K562 (cell line): ENCODE data around the gene ZNF426. TPM values are rescaled to one million over a fixed set of nuclear protein-coding genes. Genes with fewer than 3 reads are reported as not detected.
A peak's percentile ranks its signal among the peaks of the same experiment; 100 is the strongest.

Source experiments
- ATAC-seq: fragments of 200-7000 bp; cut with Tn5 transposase; 3 replicates; pipeline ENCODE4 v1.9.1; 2020; ENCODE audit warnings: moderate library complexity
- Bru-seq: library from RNA; stranded (reverse); fragments of 400-500 nt; gene quantifications from one replicate; lab custom pipeline; 2021; lab: Mats Ljungman, UMichigan
- BruChase-seq, 2 experiments: library from RNA; stranded (reverse); fragments of 400-500 nt; gene quantifications; one replicate each; lab custom pipeline; 2021; lab: Mats Ljungman, UMichigan
- BruUV-seq: library from RNA; stranded (reverse); fragments of 400-500 nt; replicated peaks from 2 replicates; lab custom pipeline; 2021; lab: Mats Ljungman, UMichigan
- CTCF ChIA-PET: fragments of 300-600 bp; formaldehyde crosslinking; extraction: SDS; loops from one replicate; lab custom pipeline; 2021; ENCODE audit warnings: low intra/inter-chr PET ratio; lab: Yijun Ruan, JAX
- POLR2A ChIA-PET: fragments of 300-600, 350-650 bp; sonication (Branson Sonifier 250); formaldehyde crosslinking; extraction: SDS; loops from one replicate; lab custom pipeline; 2021; ENCODE audit warnings: antibody characterized with exemption, inconsistent platforms; lab: Yijun Ruan, JAX
- DNase-seq, 4 experiments: peaks; one replicate each; pipeline versions ENCODE4 v3.0.0 to v3.0.0-alpha.2; 2011 to 2018; ENCODE audit warnings: low spot score in 3 of 4, mixed read lengths in 3 of 4; ENCODE audit errors: extremely low read depth in 1 of 4
- FAIRE-seq: peaks from 2 replicates; lab custom pipeline; 2011; peaks lifted over from hg19 to GRCh38; lab: Jason Lieb, UNC
- H2AFZ ChIP-seq: 2 replicates; pipeline ENCODE4 v1.6.0; 2011; ENCODE audit warnings: low read depth, low read length, control low read depth, inconsistent platforms
- H3K27ac ChIP-seq: fragments of 200-600 bp; 3 replicates; pipeline ENCODE4 v1.8.0; 2011; ENCODE audit warnings: low read depth, mild to moderate bottlenecking, control low read depth, inconsistent platforms, low read length, moderate library complexity, mixed read lengths; ENCODE audit errors: extremely low read depth
- H3K27me3 ChIP-seq, 2 experiments: fragments of 300-600 bp in 1 of 2; 2 replicates in 1 of 2; 3 replicates in 1 of 2; pipeline versions ENCODE4 v1.6.0 to v1.8.0; 2011; ENCODE audit warnings: inconsistent platforms in 2 of 2, low read length in 2 of 2, mild to moderate bottlenecking in 1 of 2, mixed read lengths in 1 of 2, moderate library complexity in 1 of 2; ENCODE audit not compliant: control insufficient read depth in 2 of 2, insufficient read depth in 2 of 2
- H3K36me3 ChIP-seq: fragments of 300-600 bp; 3 replicates; pipeline ENCODE4 v1.8.0; 2011; ENCODE audit warnings: mild to moderate bottlenecking, low read length, inconsistent platforms; ENCODE audit not compliant: control insufficient read depth, insufficient read depth
- H3K4me1 ChIP-seq, 2 experiments: fragments of 200-600 bp in 1 of 2; replicated peaks in 1 of 2; 2 replicates in 1 of 2; 3 replicates in 1 of 2; pipeline versions ENCODE4 v1.5.1 to v1.8.0; 2011; ENCODE audit warnings: inconsistent platforms in 2 of 2, low read length in 2 of 2, mild to moderate bottlenecking in 1 of 2, mixed read lengths in 1 of 2, moderate library complexity in 1 of 2; ENCODE audit not compliant: control insufficient read depth in 2 of 2, insufficient read depth in 2 of 2
- H3K4me2 ChIP-seq: 2 replicates; pipeline ENCODE4 v1.6.1; 2011; ENCODE audit warnings: low read length, control low read depth, inconsistent platforms, mixed read lengths; ENCODE audit not compliant: insufficient read depth
- H3K4me3 ChIP-seq: fragments of 200-600 bp; sonication (generic), shearing (Covaris generic); 2 replicates; pipeline ENCODE4 v1.5.1; 2016; ENCODE audit warnings: control low read depth, inconsistent platforms
- H3K79me2 ChIP-seq: fragments of 200-600 bp; 3 replicates; pipeline ENCODE4 v1.8.0; 2011; ENCODE audit warnings: low read length, inconsistent platforms; ENCODE audit not compliant: control insufficient read depth, insufficient read depth
- H3K9ac ChIP-seq, 2 experiments: 2 replicates each; pipeline versions ENCODE4 v1.6.0 to v1.6.1; 2011; ENCODE audit warnings: low read depth in 2 of 2, low read length in 2 of 2, control low read depth in 1 of 2, inconsistent platforms in 1 of 2, mild to moderate bottlenecking in 1 of 2, mixed read lengths in 1 of 2; ENCODE audit not compliant: insufficient read depth in 1 of 2
- H3K9me1 ChIP-seq: one replicate; pipeline ENCODE4 v1.6.0; 2011; ENCODE audit warnings: inconsistent platforms, mild to moderate bottlenecking, low read length, moderate library complexity; ENCODE audit not compliant: control insufficient read depth, insufficient read depth
- H3K9me3 ChIP-seq: replicated peaks from 2 replicates; pipeline ENCODE4 v1.5.1; 2011; ENCODE audit warnings: low read depth, low read length, inconsistent platforms; ENCODE audit not compliant: control insufficient read depth, insufficient read depth
- H4K20me1 ChIP-seq: replicated peaks from 2 replicates; pipeline ENCODE4 v1.6.1; 2011; ENCODE audit warnings: low read length, inconsistent platforms, mixed read lengths; ENCODE audit not compliant: control insufficient read depth, insufficient read depth
- CCAR2 ChIP-seq: fragments of 200-400 bp; formaldehyde crosslinking; IDR thresholded peaks from 2 replicates; pipeline ENCODE4 v1.6.1; 2017; ENCODE audit warnings: mild to moderate bottlenecking, low read depth, low read length
- HCFC1 ChIP-seq: IDR thresholded peaks from 2 replicates; pipeline ENCODE4 v1.6.1; 2012; ENCODE audit warnings: low read depth, low read length, improper control_type of control experiment
- LEF1 ChIP-seq: fragments of 450-650 bp; IDR thresholded peaks from 2 replicates; pipeline ENCODE4 v1.6.1; 2016; ENCODE audit warnings: mild to moderate bottlenecking
- MNT ChIP-seq, 2 experiments: fragments of 450-650 bp; conservative IDR thresholded peaks; 2 replicates each; pipeline ENCODE4 v1.6.1; 2017; ENCODE audit warnings: mild to moderate bottlenecking in 2 of 2, moderate library complexity in 2 of 2
- NFIC ChIP-seq: fragments of 450-650 bp; IDR thresholded peaks from 2 replicates; pipeline ENCODE4 v1.6.1; 2017; ENCODE audit warnings: mild to moderate bottlenecking, inconsistent platforms
- POLR2H ChIP-seq: IDR thresholded peaks from 2 replicates; pipeline ENCODE4 v1.6.1; 2016; ENCODE audit warnings: missing genetic modification characterization, low read depth, mild to moderate bottlenecking, control low read depth, missing compliant biosample characterization, moderate library complexity
- POLR3G ChIP-seq: IDR thresholded peaks from 2 replicates; pipeline ENCODE4 v1.6.1; 2011; ENCODE audit not compliant: insufficient read length, insufficient replicate concordance; ENCODE audit errors: extremely low read depth
- ZBTB11 ChIP-seq, 3 experiments: fragments of 200-800 bp in 1 of 3; fragments of 250-450 bp in 1 of 3; fragments of 450-650 bp in 1 of 3; sonication (Bioruptor Pico) in 1 of 3; sonication (Bioruptor generic) in 1 of 3; formaldehyde crosslinking in 1 of 3; IDR thresholded peaks; 2 replicates each; pipeline versions ENCODE4 v1.6.1 to v1.8.0; 2016 to 2022; ENCODE audit warnings: mild to moderate bottlenecking in 2 of 3, missing genetic modification characterization in 2 of 3, missing compliant biosample characterization in 1 of 3, moderate library complexity in 1 of 3
- ZBTB8A ChIP-seq: fragments of 450-650 bp; IDR thresholded peaks from 2 replicates; pipeline ENCODE4 v1.6.1; 2018; ENCODE audit warnings: mild to moderate bottlenecking, moderate library complexity; ENCODE audit not compliant: partially characterized antibody
- ZNF239 ChIP-seq: fragments of 250-450 bp; sonication (Bioruptor Pico); IDR thresholded peaks from 2 replicates; pipeline ENCODE4 v1.4.0; 2020; ENCODE audit warnings: mild to moderate bottlenecking
- WGBS: fragments of 100-300 bp; shearing (Covaris generic); methylation state at CpG from one replicate; pipeline ENCODE4 v1.1.6; 2016; ENCODE audit warnings: low coverage, mixed read lengths; ENCODE audit not compliant: insufficient coverage; ENCODE audit errors: missing lambda C conversion rate; 5-methylcytosine and 5-hydroxymethylcytosine counted together
- in situ Hi-C: fragments of 300-500 bp; cut with MboI; formaldehyde crosslinking; loops from 4 replicates; pipeline ENCODE4 v1.15.0; 2018; ENCODE audit warnings: inconsistent platforms, mixed read lengths
- intact Hi-C: fragments of 100-400 bp; cut with micrococcal nuclease; formaldehyde crosslinking; loops from 2 replicates; pipeline ENCODE4 v1.14.2; 2022
- long read RNA-seq, 3 experiments: library from polyadenylated mRNA in 2 of 3; library from RNA in 1 of 3; unstranded in 2 of 3; stranded (forward) in 1 of 3; transcript quantifications; one replicate each; pipeline ENCODE4 v2.0.0, GENCODE V29; 2019 to 2022
- polyA minus RNA-seq, 3 experiments: library from RNA; depleted of rRNA, polyadenylated mRNA; stranded (reverse); fragments of >200 nt; gene quantifications; 2 replicates each; pipeline ENCODE4 v1.2.3, GENCODE V29; 2011
- polyA plus RNA-seq, 8 experiments: library from polyadenylated mRNA; depleted of rRNA in 4 of 8; stranded (reverse) in 5 of 8; unstranded in 3 of 8; fragments of >200 nt; fragmentation: Nextera tagmentation in 2 of 8; fragmentation: Illumina TruSeq in 1 of 8; extraction: Ambion mirVana in 2 of 8; extraction: Trizol in 1 of 8; gene quantifications; 2 replicates each; pipeline versions ENCODE4 v1.2.1 to v1.2.3, GENCODE V29; 2011 to 2014; ENCODE audit warnings: inconsistent platforms in 1 of 8, missing spikeins in 1 of 8
- total RNA-seq, 7 experiments: library from RNA; depleted of rRNA in 6 of 7; stranded (reverse); fragments of >200 nt in 6 of 7; fragmentation: Illumina TruSeq in 2 of 7; extraction: Trizol in 2 of 7; gene quantifications; 2 replicates each; pipeline versions ENCODE4 v1.2.1 to v1.2.3, GENCODE V29; 2011 to 2021; ENCODE audit warnings: low replicate concordance in 1 of 7

Gene ZNF426
- total RNA-seq (2011; cell fraction: chromatin; rRNA removed; ENCODE audit: low replicate concordance): 13.4 and 21.2 TPM in 2 replicates
- total RNA-seq (2011; cell fraction: nucleolus; rRNA removed): 10.4 and 12.2 TPM in 2 replicates
- 11.9 and 12.8 TPM in 2 replicates for total RNA-seq (2011; cell fraction: nucleoplasm; rRNA removed)
- total RNA-seq (2014; rRNA removed) (6.9 and 7.8 TPM in 2 replicates), total RNA-seq (2014; rRNA removed; fragmentation: Illumina TruSeq; extraction: Trizol) (14.3 and 16.6 TPM in 2 replicates), total RNA-seq (2015; rRNA removed; fragmentation: Illumina TruSeq; extraction: Trizol) (10.8 and 11.9 TPM in 2 replicates), total RNA-seq (2021) (10.9 and 11.3 TPM in 2 replicates), polyA plus RNA-seq (2011; rRNA removed) (8.8 and 9.5 TPM in 2 replicates), polyA plus RNA-seq (2014; fragmentation: Illumina TruSeq; extraction: Trizol) (6.6 TPM in 2 replicates), polyA plus RNA-seq (2014; fragmentation: Nextera tagmentation; extraction: Ambion mirVana) (1 to 10 TPM; 3.2 to 4.8 TPM), polyA plus RNA-seq (2014; rRNA removed) (4.0 TPM in 2 replicates), polyA minus RNA-seq (2011; rRNA and poly(A)+ RNA removed) (36.4 and 44.5 TPM in 2 replicates), Bru-seq, nascent RNA (percentile 74 among the genes with signal in this experiment), BruChase-seq, experiment 1, labeled RNA remaining after a 2-hour chase (percentile 83 among the genes with signal in this experiment), BruChase-seq, experiment 2, labeled RNA remaining after a 6-hour chase (percentile 88 among the genes with signal in this experiment)
- polyA plus RNA-seq (2011; cell fraction: cytosol; rRNA removed): 2.1 and 4.5 TPM in 2 replicates
- polyA plus RNA-seq (2011; cell fraction: nucleus; rRNA removed): 3.8 and 5.0 TPM in 2 replicates
- 3.8 and 5.4 TPM in 2 replicates for polyA plus RNA-seq (2012)
- 5.8 and 10.4 TPM in 2 replicates for polyA minus RNA-seq (2011; cell fraction: cytosol; rRNA and poly(A)+ RNA removed)
- polyA minus RNA-seq (2011; cell fraction: nucleus; rRNA and poly(A)+ RNA removed): 5.0 and 10.2 TPM in 2 replicates
- long read RNA-seq, experiment 1, full-length matches to known transcripts: 19 of 46 reads
- long read RNA-seq, experiment 1, partial matches to known transcripts: 11 of 46 reads
- long read RNA-seq, experiment 1, other reads (novel, unspliced or antisense): 16 of 46 reads
- long read RNA-seq, experiment 2, partial matches to known transcripts: 3 of 9 reads
- long read RNA-seq, experiment 2, other reads (novel, unspliced or antisense): 6 of 9 reads
- long read RNA-seq, experiment 3, partial matches to known transcripts: 0 of 8 reads
- long read RNA-seq, experiment 3, other reads (novel, unspliced or antisense): 6 of 8 reads

- Histone ChIP-seq H3K4me3 (peak within 1 kb of the TSS; percentile 81), H3K27me3 (no peaks in the 10 kb centered on the region), H3K4me1 (peaks cover 0 to 3% of the 10 kb centered on the region in 2 experiments; a peak in 2 of 5 replicates), H2AFZ (peak within 1 kb of the TSS; percentile 99), H3K4me2 (peak within 1 kb of the TSS; percentile 83), H4K20me1 (no peaks in the 10 kb centered on the region), H3K9me3 (peaks cover 14% of the 10 kb centered on the region), H3K9me1 (no peaks in the 10 kb centered on the region), H3K27ac (peak within 1 kb of the TSS; percentile 93), H3K79me2 (peaks cover 15% of the 10 kb centered on the region), H3K36me3 (peaks cover 31% of the 10 kb centered on the region), H3K9ac (peak within 1 kb of the TSS; percentile 92 to 98)
- 2% methylated on average over 45 of the region's 49 CpGs for WGBS
- intact Hi-C loops (no loop called here), in situ Hi-C loops (no loop called here)
- CTCF ChIA-PET: no interaction called here
- peak; percentile 88 for FAIRE-seq
- DNase-seq: peak; percentile 88 to 95 (median 89)
- BruUV-seq: TSS peak; percentile 86
- ATAC-seq: peak; percentile 98
- POLR2A ChIA-PET: no interaction called here
- TF ChIP-seq MNT (conservative IDR thresholded peaks at IDR 0.05) (peak; percentile 29 to 75; a peak in 3 of 4 replicates), HCFC1 (peak; percentile 81), ZNF239 (CRISPR knock-in tag) (no peak), LEF1 (0 out of 2 replicates have a peak, but pooled peaks have one; percentile 30), CCAR2 (no peak), NFIC (peak; percentile 25; the same call in 1 of the 2 replicates), POLR2H (tag) (peak; percentile 79), ZBTB11 (CRISPR knock-in tag; IDR thresholded peaks at IDR 0.05) (peak in 1 of 3 experiments; percentile 69; a peak in 2 of 6 replicates), ZBTB8A (no peak), POLR3G (no peak)
Observed at GRCh38 chr19:9538183-9539058, at the start of gene ZNF426. ZNF426 (minus strand) TSS chr19:9538645; CDS start chr19:9536232, 2,413 bp downstream.
